Aortic smooth muscle cell (primary cell): ENCODE results near the gene OR5M8. TPM values are rescaled to one million over a fixed set of nuclear protein-coding genes. Genes with fewer than 3 reads are reported as not detected.

Experiments
- total RNA-seq: library from RNA; depleted of rRNA; stranded (reverse); fragments of >200 nt; gene quantifications from 2 replicates; pipeline ENCODE4 v1.2.3, GENCODE V29; 2014

Gene OR5M8
- not detected in 2 replicates for total RNA-seq

DNA sequence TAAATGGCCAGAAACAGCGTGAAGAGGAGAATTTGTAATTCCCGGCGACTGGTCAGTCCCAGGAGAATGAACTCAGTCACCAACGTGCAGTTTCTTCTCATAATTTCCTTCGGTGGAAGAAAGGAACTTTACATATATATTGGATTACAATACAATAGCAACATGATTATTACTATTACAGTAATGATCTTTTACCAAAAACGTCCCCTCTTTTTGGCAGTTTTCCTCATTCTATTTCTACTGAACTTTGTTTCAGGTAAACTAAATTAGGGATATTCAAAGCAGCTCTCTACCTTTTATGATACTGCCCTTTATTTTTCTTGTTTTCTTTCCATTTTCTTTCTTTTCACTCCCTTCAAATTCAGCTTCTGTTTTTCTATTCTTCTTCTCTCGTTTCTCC is at the start of gene OR5M8:
Gene OR5M8 (minus strand): TSS at position 101 of the 400 bp plus-strand sequence. CDS start 0 bp downstream, at position 101.

DNA sequence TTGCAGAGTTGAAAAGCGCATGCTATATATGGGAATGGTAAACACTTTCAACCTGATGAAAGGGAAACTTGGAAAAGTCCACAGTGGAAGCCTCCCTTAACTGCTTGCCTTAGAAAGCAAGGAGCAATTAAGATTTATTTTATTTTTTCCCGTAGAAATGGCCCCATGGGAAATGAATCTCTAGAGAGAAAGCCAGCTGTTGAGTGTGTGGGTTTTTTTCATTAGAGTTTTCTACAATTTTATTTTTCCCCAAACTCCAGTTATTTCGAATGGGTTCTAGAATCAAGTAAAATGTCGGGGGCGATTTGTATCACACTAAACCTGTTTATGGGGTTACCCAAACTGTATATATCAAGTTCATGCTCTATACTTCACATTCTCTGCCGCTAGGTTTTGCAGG is 17.9 kb downstream of the OR5M8 start, which contains the start of gene OR5M3:
Gene OR5M3 (minus strand): TSS at position 101 of the 400 bp plus-strand sequence. CDS start 2,855 bp downstream, outside the sequence.

Other genes starting within 250 kb of the OR5M8 start
- gene OR5T3, start 239.1 kb downstream of the OR5M8 start, total RNA-seq: not detected in 2 replicates
- not detected in 2 replicates for gene OR5T1, start 217.2 kb downstream of the OR5M8 start, total RNA-seq
- gene OR8H1, start 199.1 kb downstream of the OR5M8 start, total RNA-seq: not detected in 2 replicates
- gene OR8K3, start 176.2 kb downstream of the OR5M8 start, total RNA-seq: not detected in 2 replicates
- not detected in 2 replicates for gene OR8K1, start 145.3 kb downstream of the OR5M8 start, total RNA-seq
- gene OR8J1, start 137.1 kb downstream of the OR5M8 start, total RNA-seq: not detected in 2 replicates
- gene OR8U1, start 115.7 kb downstream of the OR5M8 start, total RNA-seq: not detected in 2 replicates
- gene OR5AL1, start 78.7 kb downstream of the OR5M8 start, total RNA-seq: not detected in 2 replicates
- not detected in 2 replicates for gene OR5M3, start 18.0 kb downstream of the OR5M8 start, total RNA-seq
- gene OR5M11, start 51.9 kb upstream of the OR5M8 start, total RNA-seq: not detected in 2 replicates
- gene OR5M10, start 86.4 kb upstream of the OR5M8 start, total RNA-seq: not detected in 2 replicates
- gene OR5M1, start 123.5 kb upstream of the OR5M8 start, total RNA-seq: not detected in 2 replicates
- gene OR5AP2, start 151.1 kb upstream of the OR5M8 start, total RNA-seq: not detected in 2 replicates
- gene OR5AR1, start 172.3 kb upstream of the OR5M8 start, total RNA-seq: not detected in 2 replicates
- not detected in 2 replicates for gene OR9G1, start 207.7 kb upstream of the OR5M8 start, total RNA-seq